ENCODE results near the gene TDP1. TPM values are rescaled to one million over a fixed set of nuclear protein-coding genes. Genes with fewer than 3 reads are reported as not detected.
A peak's percentile ranks its signal among the peaks of the same experiment; 100 is the strongest.

The TDP1 gene
- total RNA-seq, 4 donors from 2014 or later, result 11.1 to 21.6 (median 12.2) TPM

DNA sequence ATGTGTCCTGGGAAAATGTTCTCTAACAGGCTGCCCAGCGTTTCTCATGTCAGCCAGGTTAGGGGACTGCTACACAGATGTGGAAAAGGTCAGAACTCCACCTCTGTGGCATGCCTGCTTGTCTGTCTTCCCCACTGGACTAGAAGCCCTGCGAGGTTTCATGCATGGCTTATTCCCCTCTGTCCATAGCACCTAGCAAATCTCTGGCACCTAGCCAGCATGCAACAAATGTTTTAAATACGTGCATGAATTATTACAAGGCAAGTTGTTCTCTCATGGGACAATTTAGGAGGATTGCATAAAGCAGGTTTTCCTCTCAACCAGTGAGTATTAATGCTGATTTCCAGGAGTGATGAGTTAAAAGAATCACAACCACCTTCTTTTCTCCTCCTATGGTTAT, 84.7 kb downstream of the TDP1 start:
- H3K4me3 ChIP-seq (ENCODE audit: low read depth, poor library complexity, severe bottlenecking), result no peak overlapping the region
- DNase-seq (ENCODE audit: low spot score in 2 of 2), result peak in 1 of 2 donors; percentile 39
- intact Hi-C loops (cut with DNase I; ENCODE audit: low total_unique reads), result no loop called here
- WGBS, 2 donors, result 80 to 83% methylated on average over 3 of the region's 3 CpGs
- TF ChIP-seq CTCF (IDR thresholded peaks at IDR 0.05), result no peak
- TF ChIP-seq POLR2A (IDR thresholded peaks at IDR 0.05), result no peak

DNA sequence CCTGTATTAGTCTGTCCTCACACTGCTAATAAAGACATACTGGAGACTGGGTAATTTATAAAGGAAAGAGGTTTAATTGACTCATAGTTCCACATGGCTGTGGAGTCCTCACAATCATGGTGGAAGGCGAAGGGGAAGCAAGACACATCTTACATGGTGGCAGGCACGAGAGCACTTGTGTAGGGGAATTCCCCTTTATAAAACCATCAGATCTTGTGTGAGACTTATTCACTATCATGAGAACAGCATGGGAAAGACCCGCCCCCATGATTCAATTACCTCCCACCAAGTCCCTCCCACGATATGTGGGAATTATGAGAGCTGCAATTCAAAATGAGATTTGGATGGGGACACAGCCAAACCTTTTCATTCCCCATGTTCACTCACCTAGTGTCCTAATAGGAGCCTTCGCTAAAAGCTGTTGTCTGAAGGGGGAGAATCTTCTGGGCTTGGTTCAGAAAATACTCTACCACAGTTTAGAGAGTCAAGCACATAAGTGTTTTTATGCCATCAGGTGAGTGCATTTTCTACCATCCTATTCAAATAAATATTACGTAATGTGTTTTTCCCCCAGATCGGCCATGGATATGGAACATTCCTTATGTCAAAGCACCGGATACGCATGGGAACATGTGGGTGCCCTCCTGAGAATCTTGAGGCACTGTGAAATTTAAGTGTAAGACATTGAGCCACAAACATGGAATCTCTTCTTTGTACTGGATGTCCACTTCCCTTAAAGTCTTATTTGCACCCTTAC, 86.9 kb downstream of the TDP1 start:
- no peak for TF ChIP-seq CTCF (IDR thresholded peaks at IDR 0.05)
- TF ChIP-seq POLR2A (IDR thresholded peaks at IDR 0.05), result no peak
- no peak overlapping the region for H3K4me3 ChIP-seq (ENCODE audit: low read depth, poor library complexity, severe bottlenecking)
- DNase-seq (ENCODE audit: low spot score in 2 of 2), result peak in 1 of 2 donors; percentile 14
- intact Hi-C loops (cut with DNase I; ENCODE audit: low total_unique reads), result no loop called here
- 91 to 93% methylated on average over 9 of the region's 9 CpGs for WGBS, 2 donors

DNA sequence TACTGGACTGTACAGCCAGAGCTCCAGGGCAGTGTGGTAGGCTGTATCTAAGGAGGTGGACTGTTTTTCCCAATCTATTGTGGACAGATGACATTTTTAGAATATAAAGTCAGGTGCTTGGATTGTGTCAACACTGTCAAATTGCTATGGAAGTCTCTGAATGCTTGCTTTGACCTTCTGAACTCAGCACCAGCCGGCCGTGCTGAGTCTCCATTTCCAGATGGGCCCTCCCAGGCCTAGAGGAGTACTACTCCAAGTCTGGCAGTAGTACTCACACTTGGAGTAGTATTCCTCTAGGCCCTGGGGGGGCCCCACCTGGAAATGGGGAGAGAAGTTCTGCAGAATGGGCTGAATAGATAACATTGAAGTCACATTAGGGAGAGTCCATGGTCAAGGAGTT, 89.9 kb downstream of the TDP1 start:
- TF ChIP-seq POLR2A (IDR thresholded peaks at IDR 0.05) (no peak), CTCF (IDR thresholded peaks at IDR 0.05) (no peak)
- peak in 1 of 2 donors; percentile 36 for DNase-seq (ENCODE audit: low spot score in 2 of 2)
- no peak overlapping the region for H3K4me3 ChIP-seq (ENCODE audit: low read depth, poor library complexity, severe bottlenecking)
- 53 to 76% methylated on average over 2 of the region's 2 CpGs for WGBS, 2 donors
- intact Hi-C loops (cut with DNase I; ENCODE audit: low total_unique reads), result no loop called here

DNA sequence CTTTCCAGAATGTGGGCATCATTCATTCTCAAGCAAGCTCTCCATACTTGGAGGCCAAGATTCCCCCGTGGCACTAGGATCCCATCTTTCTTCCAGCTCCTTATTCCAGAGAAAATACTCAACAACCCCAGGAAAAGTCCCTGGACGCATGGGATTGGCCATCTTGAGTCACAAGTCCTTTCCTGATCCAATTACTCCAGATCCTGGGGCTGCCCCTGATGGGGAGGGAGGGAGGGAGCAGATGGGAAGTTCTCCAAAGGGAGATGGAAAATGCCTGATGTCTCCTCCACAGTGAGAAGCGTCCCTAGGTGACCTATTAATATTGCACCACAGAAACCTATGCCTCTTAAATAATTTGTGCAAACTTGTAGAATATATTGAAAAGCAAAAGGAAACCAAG, 93.7 kb downstream of the TDP1 start:
- intact Hi-C loops (cut with DNase I; ENCODE audit: low total_unique reads), result no loop called here
- TF ChIP-seq CTCF (IDR thresholded peaks at IDR 0.05), result no peak
- TF ChIP-seq POLR2A (IDR thresholded peaks at IDR 0.05), result no peak
- no peak for DNase-seq (ENCODE audit: low spot score in 2 of 2)
- WGBS, 2 donors, result 35 to 50% methylated on average over 3 of the region's 3 CpGs
- H3K4me3 ChIP-seq (ENCODE audit: low read depth, poor library complexity, severe bottlenecking), result no peak overlapping the region

DNA sequence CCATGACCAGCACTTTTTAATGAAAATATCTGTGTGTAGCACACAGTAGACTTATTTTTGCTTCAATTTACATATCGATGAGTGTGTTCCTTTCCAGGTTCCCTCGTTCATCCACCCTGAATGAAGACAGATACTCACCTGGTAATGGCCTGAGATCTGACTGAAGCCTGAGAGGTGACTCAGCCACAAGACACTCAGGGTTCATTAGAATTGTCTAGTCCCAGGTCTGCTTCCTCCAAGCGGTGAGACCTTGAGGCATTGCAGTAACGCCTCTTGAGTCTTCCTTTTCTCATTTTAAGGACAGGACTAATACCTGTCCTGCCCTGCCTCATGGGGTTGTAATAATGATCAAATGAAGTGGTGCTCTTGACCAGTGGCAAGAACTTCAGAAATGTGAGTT, 94.5 kb downstream of the TDP1 start:
- no peak overlapping the region for H3K4me3 ChIP-seq (ENCODE audit: low read depth, poor library complexity, severe bottlenecking)
- intact Hi-C loops (cut with DNase I; ENCODE audit: low total_unique reads), result no loop called here
- TF ChIP-seq CTCF (IDR thresholded peaks at IDR 0.05) (no peak), POLR2A (IDR thresholded peaks at IDR 0.05) (no peak)
- 93 to 97% methylated on average over 4 of the region's 4 CpGs for WGBS, 2 donors
- peak in 1 of 2 donors; percentile 17 for DNase-seq (ENCODE audit: low spot score in 2 of 2)

DNA sequence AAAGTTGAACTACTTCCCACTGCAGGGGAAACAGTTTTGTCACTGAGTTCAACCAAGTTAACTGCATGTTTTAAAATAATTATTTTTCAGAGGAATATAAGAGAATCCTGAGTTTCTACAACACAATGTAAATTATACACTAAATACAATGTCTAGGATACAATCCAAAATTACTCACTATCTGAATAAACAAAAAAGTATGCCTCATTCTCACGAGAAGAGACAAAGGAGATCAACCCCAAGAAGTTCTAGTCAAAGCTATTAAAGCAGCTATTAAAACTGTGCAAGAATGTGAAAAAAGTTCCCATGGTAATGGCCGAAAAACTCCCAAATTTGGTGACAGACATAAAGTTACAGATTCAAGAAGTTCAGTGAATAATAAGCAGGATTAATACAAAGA, 97.3 kb downstream of the TDP1 start:
- TF ChIP-seq POLR2A (IDR thresholded peaks at IDR 0.05), result no peak
- no peak for TF ChIP-seq CTCF (IDR thresholded peaks at IDR 0.05)
- H3K4me3 ChIP-seq (ENCODE audit: low read depth, poor library complexity, severe bottlenecking), result no peak overlapping the region
- 62 to 66% methylated on average over 2 of the region's 2 CpGs for WGBS, 2 donors
- intact Hi-C loops (cut with DNase I; ENCODE audit: low total_unique reads), result no loop called here
- DNase-seq (ENCODE audit: low spot score in 2 of 2), result no peak

All from lower leg skin (tissue), 4 donors.